ENCODE results near the gene ARID5B. TPM values are rescaled to one million over a fixed set of nuclear protein-coding genes. Genes with fewer than 3 reads are reported as not detected.
"Not testable (repeated sequence)": the region's sequence is repeated elsewhere in the genome, so short reads cannot be mapped to it uniquely, and the experiment has no call there.

Gene ARID5B
- polyA plus RNA-seq, 1 donor from 2014 or later = 2.1 TPM

GRCh38 chr10:61866700-61867368 is 34.7 kb upstream of the ARID5B start:
- TF ChIP-seq REST (IDR thresholded peaks at IDR 0.05; ENCODE audit: borderline replicate concordance) (no peak), TAF1 (IDR thresholded peaks at IDR 0.05; ENCODE audit: low read depth) (no peak), MXI1 (conservative IDR thresholded peaks at IDR 0.05; ENCODE audit: poor library complexity, severe bottlenecking) (no peak), POLR2AphosphoS5 (IDR thresholded peaks at IDR 0.05) (no peak), SMC3 (conservative IDR thresholded peaks at IDR 0.05; ENCODE audit: poor library complexity) (no peak), EZH2 (IDR thresholded peaks at IDR 0.05; ENCODE audit: borderline replicate concordance, insufficient read depth, low read length, poor library complexity, severe bottlenecking) (no peak), EP300 (conservative IDR thresholded peaks at IDR 0.05; ENCODE audit: poor library complexity, severe bottlenecking) (no peak), RAD21 (conservative IDR thresholded peaks at IDR 0.05) (no peak)
- TF ChIP-seq, protein P1, sequence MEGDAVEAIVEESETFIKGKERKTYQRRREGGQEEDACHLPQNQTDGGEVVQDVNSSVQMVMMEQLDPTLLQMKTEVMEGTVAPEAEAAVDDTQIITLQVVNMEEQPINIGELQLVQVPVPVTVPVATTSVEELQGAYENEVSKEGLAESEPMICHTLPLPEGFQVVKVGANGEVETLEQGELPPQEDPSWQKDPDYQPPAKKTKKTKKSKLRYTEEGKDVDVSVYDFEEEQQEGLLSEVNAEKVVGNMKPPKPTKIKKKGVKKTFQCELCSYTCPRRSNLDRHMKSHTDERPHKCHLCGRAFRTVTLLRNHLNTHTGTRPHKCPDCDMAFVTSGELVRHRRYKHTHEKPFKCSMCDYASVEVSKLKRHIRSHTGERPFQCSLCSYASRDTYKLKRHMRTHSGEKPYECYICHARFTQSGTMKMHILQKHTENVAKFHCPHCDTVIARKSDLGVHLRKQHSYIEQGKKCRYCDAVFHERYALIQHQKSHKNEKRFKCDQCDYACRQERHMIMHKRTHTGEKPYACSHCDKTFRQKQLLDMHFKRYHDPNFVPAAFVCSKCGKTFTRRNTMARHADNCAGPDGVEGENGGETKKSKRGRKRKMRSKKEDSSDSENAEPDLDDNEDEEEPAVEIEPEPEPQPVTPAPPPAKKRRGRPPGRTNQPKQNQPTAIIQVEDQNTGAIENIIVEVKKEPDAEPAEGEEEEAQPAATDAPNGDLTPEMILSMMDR (IDR thresholded peaks at IDR 0.05; ENCODE audit: poor library complexity, severe bottlenecking) = no peak
- H3K36me3 ChIP-seq (ENCODE audit: insufficient read depth, low read length) = no peaks in the 10 kb centered on the region
- H2AFZ ChIP-seq (ENCODE audit: low read depth, low read length) = no peak overlapping the region

GRCh38 chr10:61867374-61867773 is 34.1 kb upstream of the ARID5B start:
- not testable (repeated sequence) for H3F3A ChIP-seq (ENCODE audit: insufficient read depth, low read length, poor library complexity, severe bottlenecking); H3K27ac ChIP-seq (ENCODE audit: low read length); H3K9me3 ChIP-seq (ENCODE audit: low read length); H3K36me3 ChIP-seq (ENCODE audit: insufficient read depth, low read length); H3K79me2 ChIP-seq (replicated peaks; ENCODE audit: insufficient read depth, low read length); H3K27me3 ChIP-seq (ENCODE audit: insufficient read depth, low read depth, low read length); H4K20me1 ChIP-seq (ENCODE audit: insufficient read depth); H3K4me2 ChIP-seq (ENCODE audit: low read length); H2AFZ ChIP-seq (ENCODE audit: low read depth, low read length); H3K9me2 ChIP-seq (ENCODE audit: insufficient read depth, low read length); H3K9ac ChIP-seq (ENCODE audit: low read length); H3K4me3 ChIP-seq (ENCODE audit: low read length)

More at GRCh38 chr10:61866700-61867368, 34.7 kb upstream of the ARID5B start:
- Histone ChIP-seq H3K4me3 (ENCODE audit: low read length) (no peak overlapping the region), H3K27ac (ENCODE audit: low read length) (no peak overlapping the region), H3K79me2 (replicated peaks; ENCODE audit: insufficient read depth, low read length) (no peaks in the 10 kb centered on the region), H3K9ac (ENCODE audit: low read length) (no peak overlapping the region), H3K4me2 (ENCODE audit: low read length) (no peak overlapping the region), H3F3A (ENCODE audit: insufficient read depth, low read length, poor library complexity, severe bottlenecking) (no peaks in the 10 kb centered on the region), H3K9me3 (ENCODE audit: low read length) (no peaks in the 10 kb centered on the region), H3K9me2 (ENCODE audit: insufficient read depth, low read length) (no peaks in the 10 kb centered on the region), H4K20me1 (ENCODE audit: insufficient read depth) (no peaks in the 10 kb centered on the region), H3K27me3 (ENCODE audit: insufficient read depth, low read depth, low read length) (no peaks in the 10 kb centered on the region)

DNA sequence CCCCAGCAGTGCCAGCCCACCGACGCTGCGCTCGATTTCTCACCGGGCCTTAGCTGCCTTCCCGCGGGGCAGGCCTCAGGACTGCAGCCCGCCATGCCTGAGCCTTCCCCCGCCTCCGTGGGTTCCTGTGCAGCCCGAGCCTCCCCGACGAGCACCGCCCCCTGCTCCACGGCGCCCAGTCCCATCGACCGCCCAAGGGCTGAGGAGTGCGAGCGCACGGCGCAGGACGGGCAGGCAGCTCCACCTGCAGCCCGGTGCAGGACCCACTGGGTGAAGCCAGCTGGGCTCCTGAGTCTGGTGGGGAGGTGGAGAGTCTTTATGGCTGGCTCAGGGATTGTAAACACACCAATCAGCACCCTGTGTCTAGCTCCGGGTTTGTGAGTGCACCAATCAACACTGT is 33.7 kb upstream of the ARID5B start:
- H3K9ac ChIP-seq (ENCODE audit: low read length); H3K27ac ChIP-seq (ENCODE audit: low read length); H3K27me3 ChIP-seq (ENCODE audit: insufficient read depth, low read depth, low read length); H3K36me3 ChIP-seq (ENCODE audit: insufficient read depth, low read length); H2AFZ ChIP-seq (ENCODE audit: low read depth, low read length); H3K4me3 ChIP-seq (ENCODE audit: low read length); H3K4me2 ChIP-seq (ENCODE audit: low read length); H3F3A ChIP-seq (ENCODE audit: insufficient read depth, low read length, poor library complexity, severe bottlenecking); H3K79me2 ChIP-seq (replicated peaks; ENCODE audit: insufficient read depth, low read length); H3K9me2 ChIP-seq (ENCODE audit: insufficient read depth, low read length); H4K20me1 ChIP-seq (ENCODE audit: insufficient read depth); H3K9me3 ChIP-seq (ENCODE audit: low read length): not testable (repeated sequence)

Data from neural cell (in vitro differentiated cells).